Measurements from ENCODE around the gene ZNF587B.
"Not testable (repeated sequence)": the region's sequence is repeated elsewhere in the genome, so short reads cannot be mapped to it uniquely, and the experiment has no call there.

ZNF587B gene

DNA sequence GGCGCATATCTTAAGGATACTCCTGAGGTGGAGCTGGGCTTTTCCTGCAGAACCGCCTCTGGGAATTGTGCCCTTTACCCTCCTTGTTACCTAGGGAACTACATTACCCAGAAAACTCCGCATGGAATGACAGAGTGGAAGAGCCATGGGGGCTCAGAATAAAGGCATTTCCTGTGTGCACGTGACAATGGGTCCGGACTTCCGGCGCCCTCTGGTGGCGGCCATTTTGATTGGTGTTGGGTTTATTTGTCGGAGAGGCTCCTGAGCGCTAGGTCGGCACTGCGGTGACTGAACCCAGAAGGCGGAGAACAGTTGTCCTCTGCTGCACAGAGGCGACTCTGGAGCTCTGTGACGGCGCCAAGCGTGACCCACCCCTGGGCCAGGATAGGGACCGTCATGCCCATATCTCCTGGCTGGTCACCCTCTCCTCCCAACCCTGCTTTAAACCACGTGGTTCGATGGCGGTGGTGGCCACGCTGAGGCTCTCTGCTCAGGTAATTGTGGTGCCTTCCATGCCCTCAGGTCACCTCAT, at the start of gene ZNF587B:
Gene ZNF587B (plus strand): TSS at position 229 of the 532 bp plus-strand sequence. CDS start 230 bp downstream, at position 459.
- in situ Hi-C loops (cut with HindIII; ENCODE audit: low pct_unique_long_range_greater_than_20kb, low sequenced_read_pairs): no loop called here
- peak in 1 of 2 experiments; percentile 64 for DNase-seq (ENCODE audit: low read depth in 1 of 2, low spot score in 1 of 2)
- TF ChIP-seq JUND (IDR thresholded peaks at IDR 0.05; ENCODE audit: low read depth): no peak

DNA sequence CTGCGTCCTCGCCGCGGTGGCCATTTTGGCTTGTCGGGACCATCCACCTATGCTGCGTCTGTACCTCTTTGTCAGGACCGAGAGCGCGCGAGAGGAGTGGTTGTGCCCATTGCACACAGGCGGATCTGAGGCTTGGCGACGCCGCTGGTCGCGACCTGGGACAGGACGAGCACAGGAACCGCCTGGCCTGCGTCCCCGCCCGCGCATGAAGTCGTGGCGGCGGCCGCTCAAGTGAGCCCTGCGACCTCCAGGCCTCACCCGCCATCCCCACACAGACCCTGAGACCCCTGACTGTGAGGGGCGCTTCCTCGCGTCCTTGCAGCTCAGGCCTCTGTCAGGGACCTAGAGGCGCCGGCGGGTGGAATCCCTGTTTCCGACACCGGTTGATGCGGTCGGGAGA, 43.8 kb upstream of the ZNF587B start:
- TF ChIP-seq JUND (IDR thresholded peaks at IDR 0.05; ENCODE audit: low read depth): no peak
- in situ Hi-C loops (cut with HindIII; ENCODE audit: low pct_unique_long_range_greater_than_20kb, low sequenced_read_pairs): no loop called here
- no peak for DNase-seq (ENCODE audit: low read depth in 1 of 2, low spot score in 1 of 2)

DNA sequence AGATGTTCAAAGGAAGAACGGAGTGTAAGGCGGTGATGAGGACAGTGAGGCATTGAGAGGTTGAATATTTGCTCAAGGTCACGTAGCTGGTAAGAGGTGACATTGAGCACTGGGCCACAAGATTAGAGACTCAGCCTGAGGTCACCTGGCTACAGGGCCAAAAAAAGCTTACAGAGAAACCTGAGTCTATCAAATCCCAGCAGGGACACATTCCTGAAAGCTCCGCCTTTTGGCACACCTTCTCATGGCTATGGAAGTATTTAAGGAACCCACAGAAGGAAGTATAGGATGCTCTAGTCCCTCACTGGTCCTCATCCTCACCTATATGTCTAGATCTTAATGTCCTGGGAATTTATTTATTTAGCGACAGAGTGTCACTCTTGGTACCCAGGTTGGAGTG, 43.2 kb upstream of the ZNF587B start:
- in situ Hi-C loops (cut with HindIII; ENCODE audit: low pct_unique_long_range_greater_than_20kb, low sequenced_read_pairs): no loop called here
- TF ChIP-seq JUND (IDR thresholded peaks at IDR 0.05; ENCODE audit: low read depth): no peak
- no peak for DNase-seq (ENCODE audit: low read depth in 1 of 2, low spot score in 1 of 2)

DNA sequence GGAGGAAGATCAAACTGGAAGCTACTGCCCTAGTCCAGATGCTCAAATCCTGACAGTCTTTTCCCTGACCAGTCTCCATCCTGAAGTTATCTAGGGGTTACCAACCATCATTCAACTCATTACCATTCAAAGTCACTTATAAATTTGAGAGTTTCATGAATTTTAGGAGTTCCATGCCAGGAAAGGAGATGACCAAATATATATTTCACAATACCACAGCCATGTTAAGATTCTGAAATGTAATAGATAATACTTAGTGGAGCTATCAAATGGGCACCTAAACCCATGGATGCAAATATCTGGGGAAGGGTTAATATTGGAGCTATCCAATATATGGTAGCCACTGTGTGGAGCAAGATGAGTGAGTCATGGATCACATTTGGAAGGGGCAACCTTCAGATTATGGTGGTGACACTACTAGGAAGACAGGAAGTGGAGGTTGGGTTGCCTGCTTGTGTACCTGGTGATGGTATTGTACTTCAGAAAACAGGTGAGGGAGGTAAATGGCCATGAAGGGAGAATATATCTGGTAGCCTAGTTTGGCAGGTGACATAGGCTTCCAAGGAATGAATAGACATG, 41.9 kb upstream of the ZNF587B start:
- no peak for DNase-seq (ENCODE audit: low read depth in 1 of 2, low spot score in 1 of 2)
- in situ Hi-C loops (cut with HindIII; ENCODE audit: low pct_unique_long_range_greater_than_20kb, low sequenced_read_pairs): no loop called here
- no peak for TF ChIP-seq JUND (IDR thresholded peaks at IDR 0.05; ENCODE audit: low read depth)

DNA sequence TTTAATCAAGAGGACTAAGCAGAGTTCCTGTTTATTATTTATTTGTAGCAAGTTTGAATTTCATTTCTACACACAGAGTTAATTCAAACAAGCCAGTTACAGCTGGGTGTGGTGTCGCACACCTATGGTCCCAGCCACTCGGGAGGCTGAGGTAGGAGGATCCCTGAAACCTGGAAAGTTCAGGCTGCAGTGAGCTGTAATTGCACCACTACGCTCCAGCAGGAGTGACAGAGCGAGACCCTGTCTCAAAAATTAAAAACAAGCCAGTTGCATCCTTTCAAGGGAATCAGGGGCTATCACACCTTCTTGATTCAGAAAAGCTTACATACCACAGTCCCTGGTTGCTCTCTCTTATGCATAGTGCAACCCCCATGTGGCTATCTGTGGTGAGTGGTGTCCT, 40.8 kb upstream of the ZNF587B start:
- in situ Hi-C loops (cut with HindIII; ENCODE audit: low pct_unique_long_range_greater_than_20kb, low sequenced_read_pairs): no loop called here
- DNase-seq (ENCODE audit: low read depth in 1 of 2, low spot score in 1 of 2): no peak
- TF ChIP-seq JUND (IDR thresholded peaks at IDR 0.05; ENCODE audit: low read depth): no peak

DNA sequence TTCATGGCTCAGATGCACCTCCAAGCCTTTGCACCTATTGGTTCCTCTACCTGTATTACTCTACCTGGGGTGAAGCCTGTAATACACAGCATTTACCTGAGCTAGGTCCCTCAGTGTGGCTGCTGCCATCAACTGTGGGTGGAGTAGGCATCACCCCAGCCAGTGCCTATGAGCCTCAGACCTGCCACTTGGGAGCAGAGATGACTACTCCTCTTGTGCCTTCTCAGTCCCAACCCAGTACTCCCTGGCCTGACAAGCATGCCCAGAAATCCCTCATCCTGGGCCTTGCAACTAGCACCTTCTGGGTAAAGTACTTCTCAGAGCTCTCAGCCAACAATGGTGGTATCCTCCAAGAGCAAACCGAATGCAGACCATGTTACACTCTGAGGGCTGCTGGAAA, 33.5 kb upstream of the ZNF587B start:
- DNase-seq (ENCODE audit: low read depth in 1 of 2, low spot score in 1 of 2); in situ Hi-C loops (cut with HindIII; ENCODE audit: low pct_unique_long_range_greater_than_20kb, low sequenced_read_pairs): not testable (repeated sequence)

DNA sequence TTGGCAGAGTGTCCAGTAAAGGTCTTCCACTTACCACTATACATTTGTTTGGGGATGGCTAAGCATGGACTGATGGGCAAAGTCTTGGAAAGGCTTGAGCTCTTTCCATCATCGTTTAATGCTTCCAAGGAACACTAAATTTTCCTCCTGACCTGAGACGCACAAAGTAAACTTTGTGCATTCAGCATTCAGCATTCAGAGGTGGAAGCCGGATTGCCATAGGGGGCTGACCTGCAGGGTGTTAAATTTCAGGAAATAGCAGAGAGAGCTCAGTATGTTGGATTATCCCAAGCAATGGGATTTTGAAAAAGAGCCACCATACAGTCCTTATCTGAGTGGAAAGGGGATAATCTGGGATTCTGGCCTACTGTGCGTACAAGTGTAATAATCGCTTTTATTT, 29.4 kb upstream of the ZNF587B start:
- in situ Hi-C loops (cut with HindIII; ENCODE audit: low pct_unique_long_range_greater_than_20kb, low sequenced_read_pairs): no loop called here
- peak in 1 of 2 experiments; percentile 72 for DNase-seq (ENCODE audit: low read depth in 1 of 2, low spot score in 1 of 2)

DNA sequence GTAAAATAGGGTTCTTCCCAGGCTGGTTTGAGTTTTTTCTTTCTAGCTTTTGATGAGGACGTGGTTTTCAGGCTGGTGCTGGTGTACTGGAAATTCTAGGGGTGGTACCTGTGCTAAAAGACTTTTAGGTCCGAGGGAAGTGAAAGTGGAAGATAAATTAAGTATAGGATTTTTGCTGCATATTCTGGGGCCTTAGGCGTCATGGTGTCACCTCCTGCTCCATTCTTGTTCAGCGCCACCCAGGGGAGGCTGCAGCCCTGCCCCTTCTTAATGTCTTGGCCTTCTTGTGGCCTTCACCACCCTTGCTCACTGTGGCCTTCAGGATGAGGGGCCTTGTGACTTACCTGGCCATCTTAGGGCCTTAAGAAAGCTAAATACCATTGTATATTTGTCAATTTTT, 27.8 kb upstream of the ZNF587B start:
- no peak for TF ChIP-seq JUND (IDR thresholded peaks at IDR 0.05; ENCODE audit: low read depth)
- in situ Hi-C loops (cut with HindIII; ENCODE audit: low pct_unique_long_range_greater_than_20kb, low sequenced_read_pairs): no loop called here

More for the DNA sequence above, 29.4 kb upstream of the ZNF587B start:
- no peak for TF ChIP-seq JUND (IDR thresholded peaks at IDR 0.05; ENCODE audit: low read depth)

DNA sequence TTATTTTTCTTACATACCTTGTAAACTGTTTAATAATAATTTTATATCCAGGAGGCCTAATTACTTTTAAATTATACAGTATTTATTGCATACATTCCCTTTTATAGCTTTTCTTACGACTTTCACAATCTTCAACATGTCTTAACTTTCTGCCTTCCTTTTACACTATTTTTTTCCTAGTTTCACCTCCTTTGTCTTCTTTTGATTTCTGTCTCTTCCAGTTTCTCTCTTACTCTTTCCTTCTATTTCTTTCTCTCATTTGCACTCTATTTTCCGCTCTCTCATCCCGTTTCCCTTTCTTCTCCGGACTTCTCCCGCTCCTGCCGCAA, 26.9 kb upstream of the ZNF587B start:
- TF ChIP-seq JUND (IDR thresholded peaks at IDR 0.05; ENCODE audit: low read depth): no peak
- in situ Hi-C loops (cut with HindIII; ENCODE audit: low pct_unique_long_range_greater_than_20kb, low sequenced_read_pairs): no loop called here
- no peak for DNase-seq (ENCODE audit: low read depth in 1 of 2, low spot score in 1 of 2)

More for the DNA sequence above, 27.8 kb upstream of the ZNF587B start:
- DNase-seq (ENCODE audit: low read depth in 1 of 2, low spot score in 1 of 2): peak in 1 of 2 experiments; percentile 60

DNA sequence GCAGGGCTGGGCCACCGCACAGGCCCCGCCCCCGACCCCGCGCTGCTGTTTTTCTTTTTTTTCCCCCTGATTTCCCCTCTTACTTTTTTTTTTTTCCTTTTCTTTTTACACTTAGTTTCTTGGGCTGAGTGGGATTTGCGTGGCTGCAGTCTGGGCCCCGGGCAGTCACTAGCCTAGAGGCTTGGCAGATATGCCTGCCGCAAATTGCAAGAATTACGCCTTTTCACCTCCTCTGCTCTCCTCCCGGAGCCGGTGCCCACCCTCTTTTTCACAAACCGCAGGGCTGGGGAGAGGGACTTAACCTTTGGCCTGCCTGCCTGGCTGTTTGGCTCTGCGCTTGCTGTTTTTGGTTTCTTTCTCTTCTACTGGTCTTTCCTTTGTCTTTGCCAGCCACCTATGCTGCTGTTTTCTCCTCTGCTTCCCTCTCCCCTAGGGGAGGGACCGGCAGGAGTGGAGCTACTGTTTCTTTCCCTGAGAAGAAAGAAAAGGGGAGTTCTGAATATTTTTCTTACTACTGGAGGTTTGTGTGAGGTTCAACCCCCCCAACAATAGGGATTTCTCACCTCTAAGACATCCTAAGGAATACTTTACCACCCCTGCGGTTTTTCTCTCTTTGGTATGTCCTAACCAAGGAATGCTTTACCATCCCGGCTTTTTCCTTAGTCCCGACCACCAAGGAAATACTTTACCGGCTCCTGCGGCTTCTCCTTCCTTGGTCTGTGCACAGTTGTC, 26.3 kb upstream of the ZNF587B start:
- DNase-seq (ENCODE audit: low read depth in 1 of 2, low spot score in 1 of 2): peak in 1 of 2 experiments; percentile 72
- in situ Hi-C loops (cut with HindIII; ENCODE audit: low pct_unique_long_range_greater_than_20kb, low sequenced_read_pairs): no loop called here
- TF ChIP-seq JUND (IDR thresholded peaks at IDR 0.05; ENCODE audit: low read depth): no peak

DNA sequence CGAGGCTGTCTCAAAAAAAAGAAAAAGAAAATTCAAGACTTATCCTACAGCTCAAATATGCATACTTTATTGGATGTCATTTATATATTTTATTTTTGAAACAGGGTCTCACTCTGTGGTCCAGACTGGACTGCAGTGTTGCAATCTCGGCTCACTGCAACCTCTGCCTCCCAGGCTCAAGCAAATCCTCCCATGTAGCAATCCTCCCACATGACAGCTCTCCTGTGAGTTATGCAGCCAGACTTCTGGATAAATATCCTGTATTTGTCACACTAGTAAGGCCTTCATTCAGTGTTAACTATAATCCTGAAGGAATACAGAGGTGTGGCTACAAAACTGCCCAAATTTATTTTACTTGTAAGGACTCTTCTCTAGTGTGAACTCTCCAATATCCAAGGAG, 22.6 kb upstream of the ZNF587B start:
- DNase-seq (ENCODE audit: low read depth in 1 of 2, low spot score in 1 of 2): no peak
- no peak for TF ChIP-seq JUND (IDR thresholded peaks at IDR 0.05; ENCODE audit: low read depth)
- in situ Hi-C loops (cut with HindIII; ENCODE audit: low pct_unique_long_range_greater_than_20kb, low sequenced_read_pairs): no loop called here

DNA sequence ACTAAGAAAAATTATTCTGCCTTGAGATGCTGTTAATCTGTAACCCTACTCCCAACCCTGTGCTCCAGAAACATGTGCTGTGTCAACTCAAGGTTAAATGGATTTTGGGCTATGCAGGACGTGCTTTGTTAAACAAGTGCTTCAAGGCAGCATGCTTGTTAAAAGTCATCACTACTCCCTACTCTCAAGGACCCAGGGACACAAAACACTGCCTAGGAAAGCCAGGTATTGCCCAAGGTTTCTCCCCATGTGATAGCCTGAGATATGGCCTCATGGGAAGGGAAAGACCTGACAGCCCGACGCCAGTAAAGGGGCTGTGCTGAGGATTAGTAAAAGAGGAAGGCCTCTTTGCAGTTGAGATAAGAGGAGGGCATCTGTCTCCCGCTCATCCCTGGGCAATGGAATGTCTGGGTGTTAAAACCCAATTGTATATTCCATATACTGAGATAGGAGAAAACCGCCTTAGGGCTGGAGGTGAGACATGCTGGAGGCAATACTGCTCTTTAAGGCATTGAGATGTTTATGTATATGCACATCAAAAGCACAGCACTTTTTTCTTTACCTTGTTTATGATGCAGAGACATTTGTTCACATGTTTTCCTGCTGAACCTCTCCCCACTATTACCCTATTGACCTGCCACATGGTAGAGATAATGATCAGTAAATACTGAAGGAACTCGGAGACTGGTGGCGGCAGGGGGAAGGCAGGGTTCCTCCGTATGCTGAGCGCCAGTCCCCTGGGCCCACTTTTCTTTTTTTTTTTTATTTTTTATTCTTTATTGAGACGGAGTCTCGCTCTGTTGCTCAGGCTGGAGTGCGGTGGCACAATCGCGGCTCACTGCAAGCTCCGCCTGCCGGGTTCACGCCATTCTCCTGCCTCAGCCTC, 19.4 kb upstream of the ZNF587B start:
- peak in 1 of 2 experiments; percentile 76 for DNase-seq (ENCODE audit: low read depth in 1 of 2, low spot score in 1 of 2)
- in situ Hi-C loops (cut with HindIII; ENCODE audit: low pct_unique_long_range_greater_than_20kb, low sequenced_read_pairs): not testable (repeated sequence)

DNA sequence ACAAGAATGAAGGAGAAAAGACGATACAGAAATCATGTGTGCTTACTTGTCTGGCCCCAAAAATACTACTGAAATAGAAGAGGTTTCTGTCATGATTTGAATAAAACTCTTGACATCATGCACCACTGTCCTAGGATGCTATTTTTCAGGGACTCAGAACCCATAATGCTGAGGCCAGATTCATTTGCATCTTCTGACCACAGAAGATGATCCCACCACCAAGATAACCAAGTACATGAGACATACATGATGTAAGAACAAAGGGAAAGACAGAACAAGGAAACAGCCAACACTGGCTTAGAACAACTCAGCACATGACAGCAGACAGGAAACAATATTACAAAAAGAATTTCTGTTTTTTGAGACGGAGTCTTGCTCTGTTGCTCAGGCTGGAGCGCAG, 17.9 kb upstream of the ZNF587B start:
- in situ Hi-C loops (cut with HindIII; ENCODE audit: low pct_unique_long_range_greater_than_20kb, low sequenced_read_pairs): no loop called here
- peak in 1 of 2 experiments; percentile 65 for DNase-seq (ENCODE audit: low read depth in 1 of 2, low spot score in 1 of 2)
- no peak for TF ChIP-seq JUND (IDR thresholded peaks at IDR 0.05; ENCODE audit: low read depth)

DNA sequence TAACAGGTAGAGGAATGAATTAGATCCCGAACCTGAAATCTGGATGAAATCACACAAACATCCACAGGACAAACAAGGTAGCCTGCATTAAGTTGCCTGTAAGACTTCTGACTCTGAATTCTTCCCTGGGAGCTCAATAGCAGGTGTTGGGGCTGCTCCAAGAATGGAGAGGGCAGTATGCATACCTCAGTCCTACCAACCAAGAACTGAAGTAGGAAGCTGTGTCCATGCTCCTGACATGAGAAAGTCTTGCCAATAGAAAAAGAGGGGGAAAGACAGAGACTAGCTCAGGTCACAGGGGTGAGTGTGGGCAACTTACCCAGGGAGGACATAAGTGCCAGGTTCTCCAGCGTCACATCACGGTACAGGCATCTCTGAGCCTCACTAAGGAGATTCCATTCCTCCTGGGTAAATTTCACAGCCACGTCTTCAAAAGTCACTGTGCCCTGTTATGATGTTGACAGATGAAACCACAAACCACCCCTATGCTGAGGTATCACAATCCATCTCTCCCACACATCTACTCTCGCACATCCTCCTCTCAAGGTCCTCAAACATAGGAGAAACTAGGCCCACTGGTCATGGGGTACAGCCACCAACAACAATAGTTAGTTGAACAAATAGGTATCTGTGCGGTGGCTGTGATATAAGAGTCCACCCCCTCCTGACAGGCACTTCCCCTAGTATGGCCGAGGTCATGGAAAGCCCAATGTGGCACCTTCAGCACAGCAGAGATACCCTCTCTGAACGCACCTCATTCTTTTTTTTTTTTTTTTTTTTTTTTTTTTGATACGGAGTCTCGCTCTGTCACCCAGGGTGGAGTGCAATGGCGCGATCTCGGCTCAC, 16.9 kb upstream of the ZNF587B start:
- in situ Hi-C loops (cut with HindIII; ENCODE audit: low pct_unique_long_range_greater_than_20kb, low sequenced_read_pairs): not testable (repeated sequence)
- DNase-seq (ENCODE audit: low read depth in 1 of 2, low spot score in 1 of 2): peak in 1 of 2 experiments; percentile 93

Data from T47D (cell line).